Activated CD8-positive, alpha-beta T cell treated with anti-CD3 and anti-CD28 coated beads, Interleukin-2, amount 10 ng/mL, durations not matched to agents 7 days and 5 days (primary cell): ENCODE data around the gene AGO3. TPM values are rescaled to one million over a fixed set of nuclear protein-coding genes. Genes with fewer than 3 reads are reported as not detected.

Experiments used
- ATAC-seq: fragments of 150-1000 bp; cut with Tn5 transposase; one replicate; pipeline ENCODE4 v1.10.0; 2021; ENCODE audit warnings: moderate library complexity
- CTCF ChIA-PET: fragments of 350-600 bp; sonication (Branson Sonifier 250); formaldehyde crosslinking; loops from one replicate; lab custom pipeline; 2021; ENCODE audit warnings: antibody characterized with exemption; lab: Charles Lee
- POLR2A ChIA-PET: fragments of 350-600 bp; sonication (Branson Sonifier 250); formaldehyde crosslinking; loops from one replicate; lab custom pipeline; 2021; ENCODE audit warnings: antibody characterized with exemption; lab: Charles Lee
- DNase-seq: peaks from one replicate; pipeline ENCODE4 v3.0.0-alpha.2; 2020
- H3K27ac Mint-ChIP-seq: one replicate; pipeline ENCODE4 v1.8.0; 2021; ENCODE audit warnings: mild to moderate bottlenecking, mixed read lengths
- H3K27me3 Mint-ChIP-seq: one replicate; pipeline ENCODE4 v1.8.0; 2021; ENCODE audit warnings: low read depth, mixed read lengths
- H3K36me3 Mint-ChIP-seq: one replicate; pipeline ENCODE4 v1.8.0; 2021; ENCODE audit warnings: low read depth, mixed read lengths
- H3K4me1 Mint-ChIP-seq: one replicate; pipeline ENCODE4 v1.8.0; 2021; ENCODE audit warnings: low read depth, mixed read lengths
- H3K4me3 Mint-ChIP-seq: one replicate; pipeline ENCODE4 v1.8.0; 2021; ENCODE audit warnings: mild to moderate bottlenecking, mixed read lengths
- H3K9me3 Mint-ChIP-seq: one replicate; pipeline ENCODE4 v1.8.0; 2022; ENCODE audit warnings: mixed read lengths; ENCODE audit not compliant: insufficient read depth
- total RNA-seq, 2 experiments: library from RNA; stranded (reverse); gene quantifications; one replicate each; pipeline ENCODE4 v1.2.3, GENCODE V29; 2021

Gene AGO3
- total RNA-seq, 2 experiments from 2014 or later: 27.2 to 30.2 TPM

GRCh38 chr1:36115931-36116330 is 185.0 kb downstream of the AGO3 start:
- Mint-ChIP-seq H3K4me3 (no peak overlapping the region), H3K4me1 (peaks cover 12% of the 10 kb centered on the region), H3K27ac (no peak overlapping the region), H3K9me3 (no peaks in the 10 kb centered on the region), H3K36me3 (no peaks in the 10 kb centered on the region), H3K27me3 (peaks cover 2% of the 10 kb centered on the region)
- ChIA-PET CTCF (interaction anchor here (0.8 to 2.4 kb wide), 4 partner anchors 14 to 34 kb away, joined by 3 to 7 read pairs (median 4); partner anchors contain the start of gene TRAPPC3), POLR2A (interaction anchor here (1.0 to 1.2 kb wide), 2 partner anchors 19 to 33 kb away, joined by 3 to 4 read pairs; partner anchors contain the start of gene TRAPPC3)
- ATAC-seq: no peak
- DNase-seq: no peak

DNA sequence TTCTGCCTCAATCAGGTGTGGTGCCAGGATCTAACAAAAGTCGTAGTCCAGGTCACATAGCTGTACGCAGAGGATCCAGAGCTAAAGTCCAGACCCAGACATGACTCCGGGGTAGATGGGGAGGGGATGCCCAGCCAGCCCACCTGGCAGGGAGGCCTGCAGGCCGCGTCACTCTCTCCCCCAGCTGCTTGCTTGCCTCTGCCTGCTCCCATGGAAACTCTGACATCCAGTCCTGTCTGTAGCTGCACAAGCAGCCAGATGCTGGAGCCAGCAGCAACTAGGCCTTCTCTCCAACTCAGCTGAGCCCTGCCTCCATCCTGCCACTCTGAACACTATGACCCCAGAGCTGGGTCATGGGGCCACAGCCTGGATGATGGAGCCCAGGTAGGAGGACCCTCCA is 186.0 kb downstream of the AGO3 start:
- no peak for DNase-seq
- peaks cover 4% of the 10 kb centered on the region for H3K4me1 Mint-ChIP-seq
- no peaks in the 10 kb centered on the region for H3K36me3 Mint-ChIP-seq
- ATAC-seq: no peak
- POLR2A ChIA-PET: no interaction called here
- CTCF ChIA-PET: interaction anchor here (1.0 to 3.6 kb wide), 7 partner anchors 16 to 183 kb away, joined by 3 to 39 read pairs (median 4); partner anchors contain the start of gene TRAPPC3
- H3K4me3 Mint-ChIP-seq: no peak overlapping the region
- peaks cover 4% of the 10 kb centered on the region for H3K27me3 Mint-ChIP-seq
- no peak overlapping the region for H3K27ac Mint-ChIP-seq
- H3K9me3 Mint-ChIP-seq: no peaks in the 10 kb centered on the region

- no peaks in the 10 kb centered on the region for H3K9me3 Mint-ChIP-seq
- ATAC-seq (no peak), DNase-seq (no peak)
- H3K36me3 Mint-ChIP-seq: no peaks in the 10 kb centered on the region
- H3K27ac Mint-ChIP-seq: no peak overlapping the region
- POLR2A ChIA-PET: interaction anchor here (0.6 to 1.1 kb wide), 4 partner anchors 11 to 204 kb away, joined by 3 to 5 read pairs (median 3); no protein-coding TSS in a partner anchor
- H3K4me1 Mint-ChIP-seq: peaks cover 8% of the 10 kb centered on the region
- CTCF ChIA-PET: interaction anchor here (0.6 to 3.6 kb wide), 7 partner anchors 16 to 235 kb away, joined by 3 to 39 read pairs (median 4); partner anchors contain the start of gene AGO1
- peaks cover 20% of the 10 kb centered on the region for H3K27me3 Mint-ChIP-seq
- H3K4me3 Mint-ChIP-seq: no peak overlapping the region
Observed at GRCh38 chr1:36118447-36119204, 187.7 kb downstream of the AGO3 start.

- POLR2A ChIA-PET: interaction anchor here (1.1 kb wide), 1 partner anchor 15 kb away, joined by 5 read pairs; no protein-coding TSS in a partner anchor
- DNase-seq (no peak), ATAC-seq (no peak)
- no peak overlapping the region for H3K27ac Mint-ChIP-seq
- H3K36me3 Mint-ChIP-seq: no peaks in the 10 kb centered on the region
- H3K4me3 Mint-ChIP-seq: no peak overlapping the region
- peaks cover 27% of the 10 kb centered on the region for H3K27me3 Mint-ChIP-seq
- H3K9me3 Mint-ChIP-seq: no peaks in the 10 kb centered on the region
- H3K4me1 Mint-ChIP-seq: peaks cover 11% of the 10 kb centered on the region
- CTCF ChIA-PET: interaction anchor here (1.1 to 3.6 kb wide), 4 partner anchors 15 to 236 kb away, joined by 3 to 39 read pairs (median 4); partner anchors contain the start of gene AGO1
Observed at GRCh38 chr1:36119456-36119855, 188.6 kb downstream of the AGO3 start.

Other genes with a start within 250 kb of the AGO3 start
- gene C1orf216, start 212.2 kb upstream of the AGO3 start, total RNA-seq: 10 to 100 TPM; 16.7 to 17.2 TPM
- 10 to 100 TPM; 88.8 to 89.7 TPM for gene CLSPN, start 161.1 kb upstream of the AGO3 start, total RNA-seq
- 1 to 10 TPM; 7.9 to 8.5 TPM for gene AGO4, start 123.1 kb upstream of the AGO3 start, total RNA-seq
- gene AGO1, start 47.9 kb upstream of the AGO3 start, total RNA-seq: 10 to 100 TPM; 20.8 to 21.3 TPM
- gene TEKT2, start 153.0 kb downstream of the AGO3 start, total RNA-seq: not detected
- gene ADPRS, start 157.8 kb downstream of the AGO3 start, total RNA-seq: 10 to 100 TPM; 36.0 to 36.7 TPM
- under 1 TPM in 1 of 2 experiments, not detected in 1; 0.08 TPM for gene COL8A2, start 194.1 kb downstream of the AGO3 start, total RNA-seq
- gene TRAPPC3, start 218.4 kb downstream of the AGO3 start, total RNA-seq: 10 to 100 TPM; 55.6 to 56.4 TPM
- gene MAP7D1, start 225.1 kb downstream of the AGO3 start, total RNA-seq: 100 to 1,000 TPM; 235 to 245 TPM